Skeletal muscle satellite cell (primary cell): ENCODE data around the gene LRRC74A.
A peak's percentile ranks its signal among the peaks of the same experiment; 100 is the strongest.

Experiments
- H3K27me3 ChIP-seq: 2 replicates; pipeline ENCODE4 v1.7.0; 2013; ENCODE audit warnings: low read length; ENCODE audit not compliant: control insufficient read depth, insufficient read depth
- H3K36me3 ChIP-seq: 2 replicates; pipeline ENCODE4 v1.7.0; 2013; ENCODE audit warnings: mild to moderate bottlenecking, control low read depth, low read length; ENCODE audit not compliant: insufficient read depth
- H3K4me1 ChIP-seq: 2 replicates; pipeline ENCODE4 v1.7.0; 2013; ENCODE audit warnings: low read length; ENCODE audit not compliant: control insufficient read depth, insufficient read depth
- H3K4me2 ChIP-seq: 2 replicates; pipeline ENCODE4 v1.7.0; 2013; ENCODE audit warnings: mild to moderate bottlenecking, low read length
- H3K4me3 ChIP-seq: 2 replicates; pipeline ENCODE4 v1.7.0; 2013; ENCODE audit warnings: low read length
- H3K9ac ChIP-seq: 2 replicates; pipeline ENCODE4 v1.7.0; 2013; ENCODE audit warnings: mild to moderate bottlenecking, low read depth, low read length, moderate library complexity
- H3K9me3 ChIP-seq: replicated peaks from 2 replicates; pipeline ENCODE4 v1.7.0; 2013; ENCODE audit warnings: mild to moderate bottlenecking, control low read depth, low read length

LRRC74A gene

GRCh38 chr14:76917158-76917596 lies 91.0 kb downstream of the LRRC74A start:
- H3K4me3 ChIP-seq, result no peak overlapping the region
- H3K9ac ChIP-seq, result peak overlapping the region; percentile 75
- H3K27me3 ChIP-seq, result no peaks in the 10 kb centered on the region
- no peaks in the 10 kb centered on the region for H3K36me3 ChIP-seq
- no peaks in the 10 kb centered on the region for H3K9me3 ChIP-seq
- peaks cover 49% of the 10 kb centered on the region for H3K4me1 ChIP-seq
- peak overlapping the region; percentile 71 for H3K4me2 ChIP-seq

- H3K27me3 ChIP-seq, result no peaks in the 10 kb centered on the region
- peaks cover 49% of the 10 kb centered on the region for H3K4me1 ChIP-seq
- peak overlapping the region; percentile 71 for H3K4me2 ChIP-seq
- H3K9ac ChIP-seq, result peak overlapping the region; percentile 75
- no peaks in the 10 kb centered on the region for H3K9me3 ChIP-seq
- no peak overlapping the region for H3K4me3 ChIP-seq
- H3K36me3 ChIP-seq, result no peaks in the 10 kb centered on the region
Observed at GRCh38 chr14:76917745-76918255, 91.6 kb downstream of the LRRC74A start.

GRCh38 chr14:76918256-76918781 lies 92.1 kb downstream of the LRRC74A start:
- Histone ChIP-seq H3K4me3 (peak overlapping the region; percentile 45), H3K27me3 (no peaks in the 10 kb centered on the region), H3K9ac (peak overlapping the region; percentile 75), H3K4me2 (peak overlapping the region; percentile 71), H3K4me1 (peaks cover 48% of the 10 kb centered on the region), H3K9me3 (no peaks in the 10 kb centered on the region), H3K36me3 (no peaks in the 10 kb centered on the region)

GRCh38 chr14:76918782-76919394 lies 92.7 kb downstream of the LRRC74A start:
- peaks cover 43% of the 10 kb centered on the region for H3K4me1 ChIP-seq
- H3K4me3 ChIP-seq, result peak overlapping the region; percentile 45
- H3K36me3 ChIP-seq, result no peaks in the 10 kb centered on the region
- H3K9ac ChIP-seq, result peak overlapping the region; percentile 87
- H3K27me3 ChIP-seq, result no peaks in the 10 kb centered on the region
- no peaks in the 10 kb centered on the region for H3K9me3 ChIP-seq
- peak overlapping the region; percentile 72 for H3K4me2 ChIP-seq
